Measurements from ENCODE around the gene ATP13A3.

- TF ChIP-seq FOXA1 (IDR thresholded peaks at IDR 0.05) (no peak), SP1 (IDR thresholded peaks at IDR 0.05) (no peak)
These were observed 106.5 kb downstream of the ATP13A3 start for GRCh38 chr3:194380326-194380725.

Data from HEK293T (cell line).